Fibroblast of villous mesenchyme (primary cell): ENCODE data around the gene TFRC. TPM values are rescaled to one million over a fixed set of nuclear protein-coding genes. Genes with fewer than 3 reads are reported as not detected.

Experiments used
- DNase-seq: peaks from one replicate; pipeline ENCODE4 v3.0.0-alpha.2; 2010; ENCODE audit warnings: low read depth
- H3K4me3 ChIP-seq: 2 replicates; pipeline ENCODE4 v1.5.1; 2011; ENCODE audit warnings: low read depth, mild to moderate bottlenecking, low read length
- CTCF ChIP-seq: IDR thresholded peaks from 2 replicates; pipeline ENCODE4 v1.5.1; 2012; ENCODE audit warnings: low read depth, mild to moderate bottlenecking, low read length; ENCODE audit not compliant: insufficient read depth
- small RNA-seq: library from RNA; depleted of rRNA; stranded (forward); fragments of <200 nt; gene quantifications from one replicate; pipeline ENCODE3, GENCODE V24; 2012
- total RNA-seq: library from RNA; depleted of rRNA; stranded (reverse); fragments of >200 nt; gene quantifications from 2 replicates; pipeline ENCODE4 v1.2.3, GENCODE V29; 2012

TFRC gene
- total RNA-seq, 1 donor = 150 TPM

- no peak for TF ChIP-seq CTCF
- no peak for DNase-seq
- H3K4me3 ChIP-seq = no peak overlapping the region
Observed at GRCh38 chr3:195999896-196000295, 82.0 kb downstream of the TFRC start.

Small RNA genes within 50 kb of the gene (small RNA-seq; reads per million reads assigned to genes)
- gene RNU7-18P = 0.38 reads per million

Other genes starting within 250 kb of the TFRC start
- 8.4 and 12.1 TPM in 2 replicates for gene TNK2, start 173.5 kb downstream of the TFRC start, total RNA-seq
- gene ZDHHC19, start 129.3 kb upstream of the TFRC start, total RNA-seq = not detected in 2 replicates
- not detected in 2 replicates for gene SLC51A, start 134.4 kb upstream of the TFRC start, total RNA-seq
- gene PCYT1A, start 205.6 kb upstream of the TFRC start, total RNA-seq = 76.3 and 110 TPM in 2 replicates
- 6.9 and 7.1 TPM in 2 replicates for gene DYNLT2B, start 236.2 kb upstream of the TFRC start, total RNA-seq